ENCODE results near the gene SEMA5A.

SEMA5A gene

GRCh38 chr5:9241479-9242305 lies 304.2 kb downstream of the SEMA5A start:
- no peaks in the 10 kb centered on the region for H3K4me1 ChIP-seq (ENCODE audit: control insufficient read depth, insufficient read depth, low read length)
- H3K4me3 ChIP-seq (ENCODE audit: low read depth, low read length): no peak overlapping the region
- no peaks in the 10 kb centered on the region for H3K9me3 ChIP-seq (ENCODE audit: control insufficient read depth, insufficient read depth, low read depth, low read length)
- TF ChIP-seq ZNF394 (tag by site-specific recombination; IDR thresholded peaks at IDR 0.05; ENCODE audit: borderline replicate concordance) (no peak), ZNF629 (tag by site-specific recombination; IDR thresholded peaks at IDR 0.05) (no peak), ZNF785 (tag by site-specific recombination; IDR thresholded peaks at IDR 0.05) (no peak), ZNF221 (tag by site-specific recombination; IDR thresholded peaks at IDR 0.05; ENCODE audit: borderline replicate concordance) (no peak), KLF7 (tag by site-specific recombination; IDR thresholded peaks at IDR 0.05; ENCODE audit: borderline replicate concordance) (no peak), ZNF10 (tag by site-specific recombination; IDR thresholded peaks at IDR 0.05) (no peak), ZNF274 (IDR thresholded peaks at IDR 0.05; ENCODE audit: low read length) (no peak), ZNF274 (tag by site-specific recombination; IDR thresholded peaks at IDR 0.05; ENCODE audit: borderline replicate concordance) (no peak), ZNF239 (tag by site-specific recombination; IDR thresholded peaks at IDR 0.05) (no peak), ZNF791 (tag by site-specific recombination; IDR thresholded peaks at IDR 0.05) (no peak), RBAK (tag by site-specific recombination; IDR thresholded peaks at IDR 0.05) (no peak)
- no peak overlapping the region for H3K27ac ChIP-seq (ENCODE audit: extremely low read depth, low read depth, low read length)
- H3K36me3 ChIP-seq (ENCODE audit: control insufficient read depth in 2 of 2, insufficient read depth in 1 of 2, low read length in 2 of 2): no peaks in the 10 kb centered on the region
- CTCF ChIA-PET: no interaction called here
- POLR2A ChIA-PET: no interaction called here

GRCh38 chr5:9240431-9240830 lies 305.4 kb downstream of the SEMA5A start:
- CTCF ChIA-PET: no interaction called here
- Histone ChIP-seq H3K27ac (ENCODE audit: extremely low read depth, low read depth, low read length) (no peak overlapping the region), H3K9me3 (ENCODE audit: control insufficient read depth, insufficient read depth, low read depth, low read length) (no peaks in the 10 kb centered on the region), H3K36me3 (ENCODE audit: control insufficient read depth in 2 of 2, insufficient read depth in 1 of 2, low read length in 2 of 2) (no peaks in the 10 kb centered on the region), H3K4me3 (ENCODE audit: low read depth, low read length) (no peak overlapping the region), H3K4me1 (ENCODE audit: control insufficient read depth, insufficient read depth, low read length) (no peaks in the 10 kb centered on the region)
- POLR2A ChIA-PET: no interaction called here
- TF ChIP-seq ZNF544 (tag by site-specific recombination; IDR thresholded peaks at IDR 0.05): no peak
- TF ChIP-seq ZXDB (tag by site-specific recombination; IDR thresholded peaks at IDR 0.05): no peak
- no peak for TF ChIP-seq ZNF398 (tag by site-specific recombination; IDR thresholded peaks at IDR 0.05)
- no peak for TF ChIP-seq TCF7L2 (IDR thresholded peaks at IDR 0.05; ENCODE audit: borderline replicate concordance, low read depth, low read length)
- TF ChIP-seq ZNF596 (tag by site-specific recombination; IDR thresholded peaks at IDR 0.05): no peak
- TF ChIP-seq ZNF391 (tag by site-specific recombination; IDR thresholded peaks at IDR 0.05; ENCODE audit: borderline replicate concordance, low read depth): no peak
- no peak for TF ChIP-seq HOXD13 (CRISPR knock-in tag; IDR thresholded peaks at IDR 0.05; ENCODE audit: borderline replicate concordance)
- TF ChIP-seq ZNF677 (tag by site-specific recombination; IDR thresholded peaks at IDR 0.05): no peak
- TF ChIP-seq GLIS2 (tag by site-specific recombination; IDR thresholded peaks at IDR 0.05): no peak
- TF ChIP-seq ZSCAN23 (tag by site-specific recombination; IDR thresholded peaks at IDR 0.05): no peak

- H3K4me1 ChIP-seq (ENCODE audit: control insufficient read depth, insufficient read depth, low read length): no peaks in the 10 kb centered on the region
- ChIA-PET POLR2A (no interaction called here), CTCF (interaction anchor here (0.6 kb wide), 1 partner anchor 1291 kb away, joined by 4 read pairs; no protein-coding TSS in a partner anchor)
- no peaks in the 10 kb centered on the region for H3K36me3 ChIP-seq (ENCODE audit: control insufficient read depth in 2 of 2, insufficient read depth in 1 of 2, low read length in 2 of 2)
- no peak overlapping the region for H3K4me3 ChIP-seq (ENCODE audit: low read depth, low read length)
- no peak for TF ChIP-seq MZF1 (tag by site-specific recombination; IDR thresholded peaks at IDR 0.05; ENCODE audit: borderline replicate concordance)
- no peak for TF ChIP-seq GLIS1 (tag by site-specific recombination; IDR thresholded peaks at IDR 0.05)
- no peak for TF ChIP-seq HOXC10 (CRISPR knock-in tag; IDR thresholded peaks at IDR 0.05)
- TF ChIP-seq ZNF121 (tag by site-specific recombination; IDR thresholded peaks at IDR 0.05): no peak
- no peak overlapping the region for H3K27ac ChIP-seq (ENCODE audit: extremely low read depth, low read depth, low read length)
- H3K9me3 ChIP-seq (ENCODE audit: control insufficient read depth, insufficient read depth, low read depth, low read length): no peaks in the 10 kb centered on the region
Observed at GRCh38 chr5:9239626-9240025, 306.2 kb downstream of the SEMA5A start.
